ENCODE results near the gene C2orf68. TPM values are rescaled to one million over a fixed set of nuclear protein-coding genes. Genes with fewer than 3 reads are reported as not detected.

The C2orf68 gene
- total RNA-seq, 2 donors from 2014 or later, result 9.9 to 14.5 TPM

GRCh38 chr2:85577063-85577385 is 34.8 kb downstream of the C2orf68 start:
- Histone ChIP-seq H3K4me1 (peaks cover 29% of the 10 kb centered on the region), H3K27me3 (no peaks in the 10 kb centered on the region), H3K27ac (peak overlapping the region; percentile 84 to 94 (median 86)), H3K36me3 (replicated peaks in 1 of 2; ENCODE audit: insufficient read depth in 1 of 2, low read depth in 2 of 2) (peaks cover 0 to 4% of the 10 kb centered on the region in 2 donors), H3K4me3 (no peak overlapping the region), H3K9me3 (no peaks in the 10 kb centered on the region)
- intact Hi-C loops (cut with DNase I), result no loop called here
- TF ChIP-seq POLR2A (IDR thresholded peaks at IDR 0.05), result no peak
- TF ChIP-seq CTCF (IDR thresholded peaks at IDR 0.05), result no peak
- ATAC-seq, result no peak
- DNase-seq, result no peak
- 5 to 18% methylated on average over 3 of the region's 3 CpGs for WGBS, 2 donors

GRCh38 chr2:85575739-85576138 is 36.1 kb downstream of the C2orf68 start:
- TF ChIP-seq POLR2A (IDR thresholded peaks at IDR 0.05) (no peak), CTCF (IDR thresholded peaks at IDR 0.05) (no peak)
- H3K27me3 ChIP-seq, result no peaks in the 10 kb centered on the region
- no peaks in the 10 kb centered on the region for H3K36me3 ChIP-seq (replicated peaks in 1 of 2; ENCODE audit: insufficient read depth in 1 of 2, low read depth in 2 of 2)
- H3K27ac ChIP-seq, result no peak overlapping the region
- intact Hi-C loops (cut with DNase I), result no loop called here
- no peaks in the 10 kb centered on the region for H3K9me3 ChIP-seq
- H3K4me1 ChIP-seq, result peaks cover 29% of the 10 kb centered on the region
- no peak overlapping the region for H3K4me3 ChIP-seq
- no peak for ATAC-seq
- WGBS, 2 donors, result 70 to 80% methylated on average over 8 of the region's 8 CpGs
- no peak for DNase-seq

GRCh38 chr2:85566265-85566664 is 45.6 kb downstream of the C2orf68 start:
- intact Hi-C loops (cut with DNase I), result no loop called here
- DNase-seq (no peak), ATAC-seq (no peak)
- Histone ChIP-seq H3K27me3 (no peaks in the 10 kb centered on the region), H3K9me3 (no peaks in the 10 kb centered on the region), H3K36me3 (replicated peaks in 1 of 2; ENCODE audit: insufficient read depth in 1 of 2, low read depth in 2 of 2) (no peaks in the 10 kb centered on the region), H3K4me3 (no peak overlapping the region), H3K27ac (no peak overlapping the region), H3K4me1 (no peaks in the 10 kb centered on the region)
- WGBS, 2 donors, result 85% methylated on average over 4 of the region's 4 CpGs
- no peak for TF ChIP-seq POLR2A (IDR thresholded peaks at IDR 0.05)
- no peak for TF ChIP-seq CTCF (IDR thresholded peaks at IDR 0.05)

DNA sequence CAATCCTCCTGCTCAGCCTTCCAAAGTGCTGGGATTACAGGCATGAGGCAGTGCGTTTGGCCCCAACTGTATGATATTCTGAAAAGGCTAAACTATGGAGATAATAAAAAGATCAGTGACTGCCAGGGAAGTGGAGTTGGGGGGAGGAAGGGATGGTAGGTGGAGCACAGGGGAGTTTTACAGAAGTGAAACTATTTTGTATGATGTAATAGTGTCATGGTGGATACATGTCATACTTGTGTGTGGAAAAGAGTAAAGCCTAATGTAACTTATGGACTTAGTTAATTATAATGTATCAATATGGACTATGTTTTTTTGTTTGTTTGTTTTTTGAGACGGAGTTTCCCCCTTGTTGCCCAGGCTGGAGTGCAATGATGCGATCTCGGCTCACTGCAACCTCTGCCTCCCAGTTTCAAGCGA is 47.7 kb downstream of the C2orf68 start:
- Histone ChIP-seq H3K4me3 (no peak overlapping the region), H3K4me1 (peaks cover 16% of the 10 kb centered on the region), H3K9me3 (no peaks in the 10 kb centered on the region), H3K27ac (no peak overlapping the region), H3K27me3 (no peaks in the 10 kb centered on the region), H3K36me3 (replicated peaks in 1 of 2; ENCODE audit: insufficient read depth in 1 of 2, low read depth in 2 of 2) (no peaks in the 10 kb centered on the region)
- ATAC-seq, result no peak
- no peak for DNase-seq
- TF ChIP-seq CTCF (IDR thresholded peaks at IDR 0.05) (no peak), POLR2A (IDR thresholded peaks at IDR 0.05) (no peak)
- intact Hi-C loops (cut with DNase I), result no loop called here
- WGBS, 2 donors, result 82 to 88% methylated on average over 5 of the region's 5 CpGs
